Limb (tissue), 2 donors: ENCODE measurements around the gene TTC22.

Experiments used
- DNase-seq, 2 donors: peaks; one replicate each; pipeline ENCODE4 v3.0.0-alpha.2; 2016; ENCODE audit errors: extremely low spot score in 2 of 2

The TTC22 gene

GRCh38 chr1:54800899-54801759, at the start of gene TTC22:
TSS of gene TTC22 (minus strand) at chr1:54801323. CDS start at chr1:54801163, 160 bp downstream.
- DNase-seq: peak in 1 of 2 donors; percentile 54

DNA sequence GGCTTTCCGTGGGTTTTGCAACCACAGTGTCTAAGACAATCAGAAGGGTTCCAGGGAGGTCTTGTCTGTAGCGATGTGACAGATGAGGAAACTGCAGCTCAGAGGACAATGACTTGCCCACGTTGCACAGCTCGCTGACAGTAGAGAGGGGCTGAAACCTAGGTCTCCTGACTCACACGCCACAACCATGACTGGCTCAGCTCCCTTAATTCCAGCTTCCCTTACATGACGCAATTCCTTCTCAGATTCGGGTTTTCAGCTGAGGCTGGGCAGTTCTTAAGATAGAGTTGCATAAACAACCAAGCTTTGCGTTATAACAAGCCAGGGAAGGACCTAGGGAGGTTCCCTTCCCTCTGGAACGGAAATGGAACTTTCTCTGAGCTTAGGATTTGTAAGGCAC, 49.6 kb upstream of the TTC22 start:
- no peak for DNase-seq

- no peak for DNase-seq
Measured at GRCh38 chr1:54850069-54850730, 49.1 kb upstream of the TTC22 start.

- DNase-seq: peak in 1 of 2 donors; percentile 1
Measured at GRCh38 chr1:54849219-54850068, 48.3 kb upstream of the TTC22 start.

- DNase-seq: no peak
Measured at GRCh38 chr1:54848134-54848948, 47.2 kb upstream of the TTC22 start.

DNA sequence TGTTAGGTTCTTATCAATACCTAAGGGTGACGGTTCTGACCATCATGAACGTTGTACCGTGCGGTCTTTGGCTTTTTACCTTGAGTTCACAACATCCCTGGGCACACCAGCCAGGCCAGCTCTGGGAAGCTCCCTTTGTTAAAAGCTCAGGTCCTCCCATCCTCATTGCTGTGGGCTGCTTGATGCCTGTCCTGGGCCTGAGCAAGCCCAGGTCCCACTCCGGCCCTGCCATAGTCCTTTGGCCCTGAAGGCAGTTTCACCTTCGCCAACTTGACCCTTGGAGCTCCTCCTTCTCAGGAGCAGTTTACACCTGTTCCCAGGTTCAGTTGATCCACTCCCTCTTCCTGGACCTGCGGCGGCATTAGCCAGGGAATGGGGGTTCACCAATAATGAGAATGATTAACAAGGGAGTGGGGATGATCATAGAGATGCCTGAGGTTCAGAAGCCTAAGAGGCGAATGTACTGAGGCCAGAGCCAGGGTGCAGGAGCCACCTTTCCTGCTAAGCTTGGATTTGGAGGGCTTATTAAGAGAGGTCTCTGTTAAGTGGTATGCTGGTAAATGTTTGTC, 45.7 kb upstream of the TTC22 start:
- DNase-seq: no peak

- DNase-seq: no peak
Measured at GRCh38 chr1:54846301-54846700, 45.2 kb upstream of the TTC22 start.

- DNase-seq: no peak
Measured at GRCh38 chr1:54845772-54846171, 44.6 kb upstream of the TTC22 start.

DNA sequence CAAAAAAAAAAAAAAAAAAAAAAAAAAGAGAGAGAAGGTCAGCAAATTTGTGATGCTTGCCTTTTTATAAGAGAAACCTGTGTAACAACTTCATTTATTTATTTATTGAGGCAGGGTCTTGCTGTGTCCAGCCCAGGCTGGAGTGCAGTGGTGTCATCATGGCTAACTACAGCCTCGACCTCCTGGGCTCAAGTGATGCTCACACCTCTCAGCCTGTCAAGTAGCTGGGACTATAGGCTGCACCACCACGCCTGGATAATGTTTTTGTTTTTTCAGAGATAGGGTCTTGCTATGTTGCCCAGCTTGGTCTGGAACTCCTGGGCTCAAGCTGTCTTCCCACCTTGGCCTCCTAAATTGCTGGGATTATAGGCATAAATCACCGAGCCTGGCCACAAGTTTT, 43.4 kb upstream of the TTC22 start:
- no peak for DNase-seq

DNA sequence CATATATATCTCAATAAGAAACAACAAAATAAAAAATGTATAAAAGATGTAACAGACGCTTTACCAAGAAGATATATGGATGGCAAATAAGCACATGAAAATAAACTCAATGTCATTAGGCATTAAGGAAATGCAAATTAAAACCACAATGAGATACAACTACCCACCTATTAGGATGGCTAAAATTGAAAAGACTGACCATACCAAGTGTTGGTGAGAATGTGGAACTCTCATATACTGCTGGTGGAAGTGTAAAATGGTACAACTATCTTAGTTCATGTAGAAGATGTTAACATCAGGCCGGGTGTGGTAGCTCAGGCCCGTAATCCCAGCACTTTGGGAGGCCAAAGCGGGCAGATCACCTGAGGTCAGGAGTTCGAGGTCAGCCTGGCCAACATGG, 42.3 kb upstream of the TTC22 start:
- no peak for DNase-seq

DNA sequence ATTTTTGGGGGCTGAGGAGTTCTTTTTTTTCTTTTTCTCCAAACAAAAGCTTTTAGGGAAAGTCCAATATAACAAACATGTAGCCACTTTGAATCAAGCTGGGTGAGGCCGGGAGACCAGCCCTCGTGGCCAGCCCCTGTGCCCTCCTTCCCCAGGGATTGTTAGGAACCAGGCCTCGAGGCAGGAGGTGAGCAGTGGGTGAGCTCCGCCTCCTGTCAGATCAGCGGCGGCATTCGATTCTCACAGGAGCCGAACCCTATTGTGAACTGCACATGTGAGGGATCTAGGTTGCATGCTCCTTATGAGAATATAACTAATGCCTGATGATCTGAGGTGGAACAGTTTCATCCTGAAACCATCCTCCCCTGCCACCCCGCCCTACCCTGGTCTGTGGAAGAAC, 41.8 kb upstream of the TTC22 start:
- no peak for DNase-seq

- DNase-seq: no peak
Measured at GRCh38 chr1:54842206-54842915, 41.2 kb upstream of the TTC22 start.

DNA sequence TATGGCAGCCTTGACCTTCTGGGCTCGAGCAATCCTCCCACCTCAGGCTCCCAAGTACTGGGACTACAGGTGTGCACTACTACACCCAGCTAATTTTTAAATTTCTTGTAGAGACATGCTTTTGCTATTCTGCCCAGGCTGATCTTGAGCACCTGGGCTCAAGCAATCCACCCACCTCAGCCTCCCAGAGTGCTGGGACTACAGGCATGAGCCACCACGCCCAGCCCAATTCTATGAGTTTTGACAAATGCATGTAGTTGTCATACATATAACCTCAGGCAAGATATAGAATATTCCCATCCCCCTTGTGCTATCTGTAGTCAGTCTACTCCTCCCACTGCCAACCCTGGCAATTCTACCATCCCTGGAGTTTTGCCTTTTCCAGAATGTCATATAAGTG, 38.7 kb upstream of the TTC22 start:
- no peak for DNase-seq

DNA sequence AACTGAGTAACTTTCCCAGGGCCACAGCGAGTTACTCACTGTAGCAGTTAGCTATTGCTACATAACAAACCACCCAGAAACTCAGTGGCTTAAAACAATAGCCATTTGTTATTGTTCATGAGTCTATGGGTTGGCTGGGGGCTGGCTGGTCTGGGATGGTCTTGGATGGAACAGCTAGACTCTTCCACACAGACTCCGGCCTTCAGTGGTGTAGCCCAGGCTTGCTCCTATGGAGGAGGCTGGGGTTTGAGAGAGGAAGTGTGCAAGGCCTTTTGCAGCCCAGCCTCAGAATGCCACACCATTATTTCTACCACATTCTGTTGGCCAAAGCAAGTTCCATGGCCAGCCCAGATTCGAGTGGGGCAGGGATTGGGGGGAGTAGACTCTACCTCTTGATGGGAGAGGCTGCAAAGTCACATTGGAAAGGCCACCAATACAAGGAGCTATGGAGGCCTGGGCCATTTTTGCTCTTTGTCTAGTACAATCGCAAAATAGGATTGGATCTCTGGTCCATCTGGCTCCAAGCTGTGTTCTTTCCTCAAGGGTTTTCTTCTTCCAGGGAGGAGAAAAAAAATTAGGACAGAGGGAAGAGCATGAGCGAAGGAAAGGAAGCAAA, 37.5 kb upstream of the TTC22 start:
- DNase-seq: no peak

GRCh38 chr1:54837002-54837853, 36.1 kb upstream of the TTC22 start:
- DNase-seq: no peak

- no peak for DNase-seq
Measured at GRCh38 chr1:54836594-54836993, 35.5 kb upstream of the TTC22 start.

GRCh38 chr1:54835970-54836369, 34.8 kb upstream of the TTC22 start:
- DNase-seq: no peak

DNA sequence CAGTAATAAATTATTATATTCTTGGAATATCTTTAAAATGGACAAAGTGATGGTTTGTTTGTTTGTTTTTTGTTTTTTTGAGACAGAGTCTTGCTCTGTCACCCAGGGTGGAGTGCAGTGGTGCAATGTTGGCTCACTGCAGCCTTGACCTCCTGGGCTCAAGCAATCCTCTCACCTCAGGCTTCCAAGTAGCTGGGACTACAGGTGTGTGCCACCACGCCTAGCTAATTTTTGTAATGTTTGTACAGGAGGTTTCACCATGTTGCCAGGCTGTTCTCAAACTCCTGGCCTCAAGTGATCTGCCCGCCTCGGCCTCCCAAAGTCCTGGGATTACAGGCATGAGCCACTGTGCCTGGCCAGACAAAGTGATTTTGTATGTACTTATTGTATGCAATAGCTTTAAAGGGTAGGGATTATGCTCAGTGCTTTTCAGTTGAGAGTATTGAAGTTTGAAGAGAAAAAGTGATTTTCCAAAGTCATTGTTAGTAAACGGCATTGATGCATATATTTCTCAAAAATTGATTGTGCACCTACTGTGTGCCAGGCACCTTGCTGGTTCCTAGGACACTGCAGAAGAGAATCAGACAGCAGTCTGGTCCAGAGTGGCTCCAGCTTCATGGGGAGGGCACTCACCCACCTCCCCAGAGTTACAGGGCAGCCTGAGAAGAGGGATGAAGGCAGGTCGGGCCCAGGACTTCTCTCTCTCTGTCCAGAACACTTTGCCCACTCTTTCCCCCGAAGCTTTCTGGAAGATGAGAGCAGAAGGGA, 34.2 kb upstream of the TTC22 start:
- DNase-seq: no peak
